HL-60/S4 treated with retinoic acid at 250 ng/mL for 4 days and 3 days (cell line): Measurements from ENCODE around the gene CFAP97.
"Not testable (repeated sequence)": the region's sequence is repeated elsewhere in the genome, so short reads cannot be mapped to it uniquely, and the experiment has no call there.

ENCODE experiments used
- in situ Hi-C: fragments of 300-500 bp; cut with MboI; formaldehyde crosslinking; loops from 2 replicates; pipeline ENCODE4 v1.7.0; 2022; ENCODE audit warnings: low sequenced_read_pairs

The CFAP97 gene

DNA sequence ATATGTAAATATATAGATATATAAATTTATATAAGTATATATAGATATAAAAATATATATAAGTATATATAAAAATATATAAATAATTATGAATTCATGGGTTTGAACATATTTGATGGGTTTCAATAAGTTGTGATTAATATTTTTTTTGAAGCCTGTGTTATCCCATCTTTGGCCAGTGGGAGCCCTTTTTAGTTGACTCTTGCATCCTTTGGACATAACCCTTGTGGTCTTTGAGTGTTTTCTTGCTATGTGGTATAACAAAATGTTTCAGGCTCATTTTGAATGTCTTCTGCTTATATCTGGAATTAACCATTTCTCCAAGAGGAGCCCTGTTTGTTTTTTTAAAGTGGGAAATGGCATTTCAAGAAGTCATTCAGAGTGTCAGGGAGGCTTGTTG lies 20.8 kb upstream of the CFAP97 start:
- in situ Hi-C loops = no loop called here

GRCh38 chr4:185222598-185222997 lies 18.8 kb upstream of the CFAP97 start:
- in situ Hi-C loops = no loop called here

- in situ Hi-C loops = no loop called here
These were observed 18.1 kb upstream of the CFAP97 start for GRCh38 chr4:185221912-185222311.

DNA sequence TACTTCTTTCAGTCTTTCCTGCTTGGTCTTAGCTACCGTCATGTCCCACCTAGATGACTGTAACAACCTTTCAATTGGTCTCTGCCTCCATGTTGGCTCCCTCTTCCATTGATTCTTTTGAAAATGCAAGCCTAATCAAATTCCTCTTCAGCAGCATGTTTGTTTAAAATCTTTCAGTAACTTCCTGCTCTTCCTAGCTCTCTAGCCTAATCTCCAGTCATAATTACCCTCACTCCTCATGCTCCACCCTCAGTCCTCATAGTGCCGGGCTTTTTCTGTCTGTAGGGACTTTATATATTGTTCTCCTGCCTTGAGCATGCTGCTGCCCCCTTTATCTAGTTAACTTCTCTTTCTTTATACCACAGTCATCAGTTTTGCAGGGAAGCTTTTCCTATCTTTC lies 17.7 kb upstream of the CFAP97 start:
- in situ Hi-C loops = no loop called here

- in situ Hi-C loops = no loop called here
These were observed 15.9 kb upstream of the CFAP97 start for GRCh38 chr4:185219551-185220344.

GRCh38 chr4:185218312-185218711 lies 14.5 kb upstream of the CFAP97 start:
- in situ Hi-C loops = no loop called here

GRCh38 chr4:185217408-185217975 lies 13.7 kb upstream of the CFAP97 start:
- in situ Hi-C loops = no loop called here

DNA sequence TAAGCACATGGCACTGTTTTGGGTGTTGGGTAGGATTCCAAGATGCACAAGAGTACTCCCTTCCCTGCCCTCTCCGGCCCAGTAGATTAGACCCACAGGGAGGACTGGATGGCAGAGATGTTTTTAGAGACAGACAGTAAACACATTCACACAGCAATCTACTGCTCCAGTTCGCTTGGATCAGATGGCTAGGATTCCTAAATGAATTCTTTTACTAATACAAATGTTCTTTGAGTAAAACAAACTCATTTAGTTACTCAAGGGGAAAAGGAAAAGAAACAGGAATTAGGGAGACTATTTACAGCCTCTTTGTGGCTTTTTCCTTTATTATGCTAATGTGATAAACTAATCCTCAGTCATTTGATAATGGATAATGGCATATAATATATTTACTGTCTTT lies 11.5 kb upstream of the CFAP97 start:
- in situ Hi-C loops = no loop called here

- in situ Hi-C loops = no loop called here
These were observed 10.1 kb upstream of the CFAP97 start for GRCh38 chr4:185213877-185214276.

DNA sequence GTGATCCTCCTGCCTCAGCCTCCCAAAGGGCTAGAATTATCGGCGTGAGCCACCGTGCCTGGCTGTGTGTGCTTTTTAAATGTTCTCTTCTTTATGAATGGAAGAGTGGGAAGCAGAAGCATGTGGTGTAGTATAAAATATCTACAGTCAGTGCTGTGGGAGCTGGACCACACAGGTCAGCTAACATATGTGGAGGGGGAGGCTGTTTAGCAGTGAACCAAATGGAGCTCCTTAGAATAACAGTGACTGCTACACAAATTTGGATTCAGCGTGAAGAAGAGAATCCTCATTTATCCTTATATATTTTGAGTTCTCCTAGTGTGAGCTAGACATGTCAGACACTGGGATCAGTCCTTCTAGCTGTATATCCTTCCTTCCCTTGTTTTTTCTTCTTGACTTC lies 8.8 kb upstream of the CFAP97 start:
- in situ Hi-C loops = no loop called here

DNA sequence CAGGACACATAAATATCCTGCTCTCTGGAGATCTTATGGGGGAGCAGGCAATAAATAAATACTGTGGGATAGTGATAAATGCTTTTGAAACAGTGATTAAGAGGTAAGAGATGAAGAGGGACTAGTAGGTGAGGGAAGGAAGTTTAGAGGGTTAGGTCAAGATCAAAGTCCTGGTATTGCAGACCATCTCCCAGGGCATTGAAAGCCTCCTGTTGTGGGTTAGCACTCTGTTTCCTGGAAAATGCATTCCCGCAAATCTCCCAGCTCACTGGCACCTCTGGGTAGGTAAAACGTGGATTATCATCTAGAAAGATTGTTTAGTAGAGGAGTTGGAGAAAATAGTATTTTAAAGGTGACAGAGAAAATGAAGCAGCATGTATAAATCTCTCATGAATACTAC lies 7.8 kb upstream of the CFAP97 start:
- in situ Hi-C loops = no loop called here

DNA sequence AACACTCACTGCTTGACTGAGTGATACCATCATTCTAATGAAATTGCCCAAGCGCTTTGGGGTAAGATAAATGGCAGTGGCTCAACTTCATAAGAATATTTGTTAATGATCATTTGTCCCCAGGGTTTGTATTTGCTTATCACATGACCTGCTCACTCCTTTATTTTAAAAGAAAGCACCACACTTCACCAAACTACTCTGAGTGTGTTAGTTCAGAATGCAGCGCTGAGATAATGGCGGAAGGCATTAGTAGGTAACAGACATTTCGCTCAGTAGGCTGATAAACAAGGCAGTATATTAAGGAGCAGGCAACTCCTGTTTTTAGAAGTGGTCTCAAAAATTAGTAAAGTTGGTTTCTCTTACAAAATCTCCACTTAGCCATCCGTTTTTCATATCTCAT lies 7.2 kb upstream of the CFAP97 start:
- in situ Hi-C loops = no loop called here

GRCh38 chr4:185210102-185210981 lies 6.5 kb upstream of the CFAP97 start:
- in situ Hi-C loops = no loop called here

- in situ Hi-C loops = not testable (repeated sequence)
These were observed 6.0 kb upstream of the CFAP97 start for GRCh38 chr4:185209852-185210101.

- in situ Hi-C loops = no loop called here
These were observed 5.4 kb upstream of the CFAP97 start, which contains the start of gene SNX25 for GRCh38 chr4:185209031-185209851. SNX25 (plus strand) TSS chr4:185209598; CDS start chr4:185209827, 229 bp downstream.

- in situ Hi-C loops = no loop called here
These were observed 3.7 kb upstream of the CFAP97 start for GRCh38 chr4:185207466-185207865.

GRCh38 chr4:185205697-185206342 lies 2.0 kb upstream of the CFAP97 start:
- in situ Hi-C loops = no loop called here

DNA sequence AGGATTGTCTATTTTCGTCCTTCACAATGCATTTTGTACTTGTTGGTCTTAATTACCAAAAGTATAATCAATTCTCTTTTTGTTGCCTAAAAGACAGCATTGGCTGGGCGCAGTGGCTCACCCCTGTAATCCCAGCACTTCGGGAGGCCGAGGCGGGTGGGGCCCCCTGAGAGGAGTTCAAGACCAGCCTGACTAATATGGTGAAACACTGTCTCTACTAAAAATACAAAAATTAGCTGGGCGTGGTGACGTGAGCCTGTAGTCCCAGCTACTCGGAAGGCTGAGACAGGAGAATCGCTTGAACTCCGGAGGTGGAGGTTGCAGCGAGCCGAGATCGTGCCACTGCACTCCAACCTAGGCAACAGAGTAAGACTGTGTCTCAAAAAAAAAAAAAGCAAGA lies 1.3 kb upstream of the CFAP97 start:
- in situ Hi-C loops = not testable (repeated sequence)

- in situ Hi-C loops = no loop called here
These were observed 574 bp upstream of the CFAP97 start for GRCh38 chr4:185204238-185204910.

DNA sequence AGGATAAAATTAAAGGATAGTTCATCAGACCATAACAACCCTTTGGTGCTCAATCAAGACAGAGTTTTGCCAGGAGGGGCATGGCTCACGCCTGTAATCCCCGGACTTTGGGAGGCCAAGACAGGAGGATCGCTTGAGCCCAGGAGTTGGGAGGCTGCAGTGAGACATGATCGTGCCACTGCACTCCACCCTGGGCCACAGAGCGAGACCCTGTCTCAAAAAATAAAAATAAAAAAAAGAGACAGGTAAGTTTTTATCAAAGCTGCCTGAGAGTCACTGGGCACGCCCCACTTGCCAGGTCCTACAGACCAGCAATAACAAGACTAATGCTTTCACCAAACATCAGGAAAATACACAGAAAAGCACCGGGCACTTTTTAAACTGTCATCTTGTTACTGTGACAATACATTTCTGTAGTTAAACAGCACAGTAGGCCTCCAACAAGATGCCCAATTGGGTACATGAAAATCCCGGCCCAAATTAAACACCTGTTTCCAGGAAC lies 765 bp downstream of the CFAP97 start:
- in situ Hi-C loops = no loop called here
